ENCODE results near the gene MTUS2. TPM values are rescaled to one million over a fixed set of nuclear protein-coding genes. Genes with fewer than 3 reads are reported as not detected.
A peak's percentile ranks its signal among the peaks of the same experiment; 100 is the strongest.

The MTUS2 gene
- total and polyA plus RNA-seq, 9 of the 15 experiments (the other 6 are each of a cell fraction or from before 2014, with no cell fraction given): 0.01 to 0.28 (median 0.06) TPM; not detected in 1

GRCh38 chr13:29457299-29457698 is 637.2 kb downstream of the MTUS2 start (continued):
- no peak for TF ChIP-seq TSHZ1 (CRISPR knock-in tag; IDR thresholded peaks at IDR 0.05)
- no peak for TF ChIP-seq CHD1 (IDR thresholded peaks at IDR 0.05; ENCODE audit: low read length)
- peak; percentile 59; the same call in 1 of the 2 replicates for TF ChIP-seq ATF3 (IDR thresholded peaks at IDR 0.05)
- TF ChIP-seq ATF3 (CRISPR knock-in tag; conservative IDR thresholded peaks at IDR 0.05): no peak
- TF ChIP-seq ATF7 (IDR thresholded peaks at IDR 0.05): peak; percentile 14; the same call in 1 of the 2 replicates
- no peak for TF ChIP-seq RBM14 (IDR thresholded peaks at IDR 0.05; ENCODE audit: borderline replicate concordance, insufficient read depth, low read depth, low read length)
- no peak for TF ChIP-seq ETV6 (IDR thresholded peaks at IDR 0.05; ENCODE audit: borderline replicate concordance in 1 of 2, low read depth in 2 of 2, low read length in 1 of 2)
- no peak for TF ChIP-seq ETV6 (CRISPR knock-in tag; IDR thresholded peaks at IDR 0.05; ENCODE audit: borderline replicate concordance)
- no peak for TF ChIP-seq CHD7 (IDR thresholded peaks at IDR 0.05; ENCODE audit: low read depth, low read length)
- no peak for TF ChIP-seq ZNF175 (CRISPR knock-in tag; IDR thresholded peaks at IDR 0.05; ENCODE audit: low read depth)
- no peak for TF ChIP-seq WHSC1 (IDR thresholded peaks at IDR 0.05; ENCODE audit: low read length)
- no peak for TF ChIP-seq SIN3A (IDR thresholded peaks at IDR 0.05; ENCODE audit: borderline replicate concordance in 2 of 2, control insufficient read depth in 1 of 2, low read depth in 2 of 2, low read length in 2 of 2)

Measured in K562 (cell line).